ENCODE results near the gene NELL2. TPM values are rescaled to one million over a fixed set of nuclear protein-coding genes. Genes with fewer than 3 reads are reported as not detected.
"Not testable (repeated sequence)": the region's sequence is repeated elsewhere in the genome, so short reads cannot be mapped to it uniquely, and the experiment has no call there.

The NELL2 gene
- 10 to 100 TPM; 10.1 to 10.5 TPM for total RNA-seq

DNA sequence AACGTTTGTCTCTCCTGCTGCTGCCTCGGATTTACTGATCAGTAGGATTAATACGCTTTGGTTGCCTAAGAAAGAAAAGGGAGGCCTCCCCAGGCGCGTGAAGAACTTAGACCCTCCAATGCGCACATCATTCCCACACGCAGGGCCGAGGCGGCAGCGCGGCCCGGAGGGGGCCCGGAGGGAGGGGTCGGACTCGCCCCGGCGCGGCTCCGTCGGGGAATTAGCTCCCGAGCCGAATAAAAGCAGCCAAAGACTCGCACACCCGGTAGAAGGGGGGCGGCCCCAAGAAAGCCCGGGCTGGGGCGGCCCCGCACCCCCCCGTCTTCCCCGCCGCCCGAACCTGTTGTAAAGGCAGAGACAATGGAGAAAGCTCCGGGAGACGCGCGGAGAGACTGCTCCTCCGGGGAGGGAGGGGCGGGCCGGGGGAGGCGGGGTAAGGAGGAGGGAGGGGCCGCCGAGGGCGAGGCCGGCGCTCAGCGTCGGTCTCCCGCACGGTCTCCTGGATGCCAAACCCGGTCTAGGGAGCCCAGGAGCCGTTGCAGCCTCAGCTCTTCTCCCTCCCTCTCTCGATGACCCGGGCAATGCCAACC lies at the start of gene NELL2:
NELL2 (minus strand) TSS at position 362 of the 590 bp plus-strand sequence. CDS start 446 bp downstream, outside the sequence.
- H3K9me3 Mint-ChIP-seq: peaks cover 4% of the 10 kb centered on the region
- peaks cover 21% of the 10 kb centered on the region for H3K27me3 Mint-ChIP-seq
- H3K4me3 Mint-ChIP-seq: peak within 1 kb of the TSS; percentile 82
- POLR2A ChIA-PET: interaction anchor here (1.0 to 1.2 kb wide), 3 partner anchors 15 to 29 kb away, joined by 3 to 6 read pairs (median 3); no protein-coding TSS in a partner anchor
- CTCF ChIA-PET: interaction anchor here (0.9 to 5.6 kb wide), 5 partner anchors 17 to 101 kb away, joined by 3 to 58 read pairs (median 3); no protein-coding TSS in a partner anchor
- peak within 1 kb of the TSS; percentile 9 for H3K27ac Mint-ChIP-seq
- peaks cover 31% of the 10 kb centered on the region for H3K4me1 Mint-ChIP-seq
- no peaks in the 10 kb centered on the region for H3K36me3 Mint-ChIP-seq (ENCODE audit: low read depth)
- peak; percentile 66 for DNase-seq

DNA sequence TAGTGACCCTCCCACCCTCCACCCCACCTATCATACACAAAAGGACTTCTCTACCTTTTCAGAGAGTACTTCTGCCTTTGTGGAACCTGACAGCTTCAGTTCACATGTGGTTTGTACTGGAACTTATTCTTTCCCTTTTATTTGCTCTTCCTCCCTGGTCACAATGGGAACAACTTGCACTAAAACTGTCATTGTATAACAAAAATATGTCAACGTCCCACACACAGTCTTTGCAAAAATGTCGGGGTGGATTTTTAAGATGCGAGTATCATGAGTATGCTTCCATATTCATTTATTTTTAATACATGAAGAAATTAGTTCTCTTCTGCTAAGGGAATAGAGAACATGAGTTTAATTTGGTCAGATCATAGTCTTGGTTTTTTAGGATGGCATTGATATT lies 45.6 kb upstream of the NELL2 start:
- H3K36me3 Mint-ChIP-seq (ENCODE audit: low read depth): no peaks in the 10 kb centered on the region
- no peaks in the 10 kb centered on the region for H3K27me3 Mint-ChIP-seq
- H3K27ac Mint-ChIP-seq: no peak overlapping the region
- POLR2A ChIA-PET: no interaction called here
- no peak for DNase-seq
- H3K4me1 Mint-ChIP-seq: no peaks in the 10 kb centered on the region
- no peak overlapping the region for H3K4me3 Mint-ChIP-seq
- no peaks in the 10 kb centered on the region for H3K9me3 Mint-ChIP-seq
- CTCF ChIA-PET: interaction anchor here (0.8 kb wide), 1 partner anchor 830 kb away, joined by 3 read pairs; no protein-coding TSS in a partner anchor

GRCh38 chr12:44917141-44917540 lies 41.0 kb upstream of the NELL2 start:
- POLR2A ChIA-PET: no interaction called here
- no peaks in the 10 kb centered on the region for H3K27me3 Mint-ChIP-seq
- no peaks in the 10 kb centered on the region for H3K9me3 Mint-ChIP-seq
- H3K27ac Mint-ChIP-seq: no peak overlapping the region
- CTCF ChIA-PET: no interaction called here
- no peak overlapping the region for H3K4me3 Mint-ChIP-seq
- no peaks in the 10 kb centered on the region for H3K4me1 Mint-ChIP-seq
- H3K36me3 Mint-ChIP-seq (ENCODE audit: low read depth): no peaks in the 10 kb centered on the region
- no peak for DNase-seq

DNA sequence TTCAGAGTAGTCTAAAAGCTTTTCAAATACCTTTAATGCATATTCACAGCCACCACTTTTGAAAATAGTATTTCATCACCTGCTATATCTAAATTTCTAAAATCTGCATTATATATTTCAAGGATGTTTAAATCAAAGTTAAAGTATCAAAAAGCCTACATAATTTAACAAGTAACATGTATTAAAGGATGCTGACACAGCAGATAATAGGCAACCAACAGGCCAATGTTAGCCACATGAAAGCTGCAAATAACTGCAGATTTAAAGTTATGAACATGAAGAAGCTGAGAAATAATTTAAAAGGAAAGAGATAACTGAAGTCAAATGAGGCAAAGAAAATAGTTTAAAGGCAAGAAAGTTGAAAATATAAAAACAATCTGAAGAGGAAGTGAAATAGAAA lies 39.8 kb upstream of the NELL2 start:
- Mint-ChIP-seq H3K36me3 (ENCODE audit: low read depth) (no peaks in the 10 kb centered on the region), H3K27me3 (no peaks in the 10 kb centered on the region), H3K4me3 (no peak overlapping the region), H3K27ac (no peak overlapping the region), H3K4me1 (no peaks in the 10 kb centered on the region), H3K9me3 (no peaks in the 10 kb centered on the region)
- no peak for DNase-seq
- POLR2A ChIA-PET: no interaction called here
- CTCF ChIA-PET: no interaction called here

DNA sequence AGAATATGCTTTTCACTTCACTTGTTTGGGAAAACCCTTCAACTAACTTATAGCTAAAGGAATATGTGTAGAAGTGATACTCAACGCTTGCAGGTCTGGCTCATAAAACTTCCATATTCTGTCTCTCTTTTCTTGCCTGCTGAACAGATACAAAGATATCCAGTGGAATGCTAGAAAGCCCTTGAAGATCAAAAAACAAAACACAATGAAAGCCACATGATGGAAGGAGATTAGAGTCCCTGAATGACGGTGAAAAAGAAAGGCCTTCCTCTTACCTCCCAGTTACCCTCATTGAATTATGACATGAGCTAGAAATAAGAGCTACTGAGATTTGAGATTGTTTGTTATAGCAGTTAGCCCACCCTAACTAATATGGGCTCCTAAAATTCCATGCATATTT lies 28.2 kb upstream of the NELL2 start:
- ChIA-PET POLR2A (no interaction called here), CTCF (no interaction called here)

GRCh38 chr12:44898108-44898507 lies 22.0 kb upstream of the NELL2 start:
- H3K9me3 Mint-ChIP-seq; H3K36me3 Mint-ChIP-seq (ENCODE audit: low read depth); DNase-seq; H3K4me1 Mint-ChIP-seq; H3K4me3 Mint-ChIP-seq; CTCF ChIA-PET; POLR2A ChIA-PET; H3K27me3 Mint-ChIP-seq; H3K27ac Mint-ChIP-seq: not testable (repeated sequence)

More for the DNA sequence above, 28.2 kb upstream of the NELL2 start:
- Mint-ChIP-seq H3K4me1 (no peaks in the 10 kb centered on the region), H3K4me3 (no peak overlapping the region), H3K9me3 (no peaks in the 10 kb centered on the region), H3K27ac (no peak overlapping the region), H3K27me3 (no peaks in the 10 kb centered on the region), H3K36me3 (ENCODE audit: low read depth) (no peaks in the 10 kb centered on the region)
- no peak for DNase-seq

DNA sequence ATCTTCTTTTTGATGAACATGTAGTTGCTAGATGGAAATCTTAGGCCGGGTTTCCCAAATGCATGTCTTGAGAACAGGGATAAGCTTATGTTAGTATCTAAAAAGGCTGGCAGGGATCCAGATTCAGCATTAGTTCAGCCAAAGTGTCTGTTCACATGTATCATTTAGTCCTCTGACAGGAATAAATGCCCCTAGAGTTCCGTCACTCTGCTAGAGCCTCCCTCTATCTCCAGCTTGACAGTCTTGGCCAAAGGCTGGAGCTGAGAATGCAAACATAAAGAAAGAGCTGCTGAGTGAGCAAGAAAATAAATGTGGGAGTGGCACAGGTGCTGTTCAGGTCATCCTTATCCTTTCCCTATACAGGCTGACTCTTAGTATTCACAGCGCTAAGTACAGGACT lies 13.8 kb upstream of the NELL2 start:
- no peak overlapping the region for H3K27ac Mint-ChIP-seq
- no peaks in the 10 kb centered on the region for H3K4me1 Mint-ChIP-seq
- ChIA-PET CTCF (no interaction called here), POLR2A (no interaction called here)
- no peaks in the 10 kb centered on the region for H3K27me3 Mint-ChIP-seq
- no peak for DNase-seq
- no peaks in the 10 kb centered on the region for H3K36me3 Mint-ChIP-seq (ENCODE audit: low read depth)
- no peaks in the 10 kb centered on the region for H3K9me3 Mint-ChIP-seq
- no peak overlapping the region for H3K4me3 Mint-ChIP-seq

- H3K4me3 Mint-ChIP-seq: no peak overlapping the region
- H3K9me3 Mint-ChIP-seq: no peaks in the 10 kb centered on the region
- H3K27me3 Mint-ChIP-seq: no peaks in the 10 kb centered on the region
- H3K4me1 Mint-ChIP-seq: no peaks in the 10 kb centered on the region
- H3K36me3 Mint-ChIP-seq (ENCODE audit: low read depth): no peaks in the 10 kb centered on the region
- CTCF ChIA-PET: no interaction called here
- no peak for DNase-seq
- POLR2A ChIA-PET: no interaction called here
- no peak overlapping the region for H3K27ac Mint-ChIP-seq
Observed at GRCh38 chr12:44889162-44889561, 13.0 kb upstream of the NELL2 start.

- POLR2A ChIA-PET: no interaction called here
- H3K27ac Mint-ChIP-seq: no peak overlapping the region
- no peak overlapping the region for H3K4me3 Mint-ChIP-seq
Observed at GRCh38 chr12:44885902-44886301, 9.8 kb upstream of the NELL2 start.

GRCh38 chr12:44881197-44881596 lies 5.1 kb upstream of the NELL2 start:
- H3K9me3 Mint-ChIP-seq: peaks cover 9% of the 10 kb centered on the region
- H3K36me3 Mint-ChIP-seq (ENCODE audit: low read depth): peaks cover 3% of the 10 kb centered on the region
- peaks cover 5% of the 10 kb centered on the region for H3K4me1 Mint-ChIP-seq
- H3K27me3 Mint-ChIP-seq: peaks cover 12% of the 10 kb centered on the region
- no peak for DNase-seq
- H3K4me3 Mint-ChIP-seq: no peak overlapping the region
- CTCF ChIA-PET: no interaction called here
- no peak overlapping the region for H3K27ac Mint-ChIP-seq
- POLR2A ChIA-PET: no interaction called here

More at GRCh38 chr12:44885902-44886301, 9.8 kb upstream of the NELL2 start:
- no peak for DNase-seq
- no peaks in the 10 kb centered on the region for H3K27me3 Mint-ChIP-seq
- CTCF ChIA-PET: interaction anchor here (1.3 kb wide), 1 partner anchor 110 kb away, joined by 3 read pairs; no protein-coding TSS in a partner anchor
- peaks cover 5% of the 10 kb centered on the region for H3K9me3 Mint-ChIP-seq
- H3K36me3 Mint-ChIP-seq (ENCODE audit: low read depth): peaks cover 3% of the 10 kb centered on the region
- no peaks in the 10 kb centered on the region for H3K4me1 Mint-ChIP-seq

GRCh38 chr12:44876544-44877410 lies 662 bp upstream of the NELL2 start:
- Mint-ChIP-seq H3K27me3 (peaks cover 21% of the 10 kb centered on the region), H3K36me3 (ENCODE audit: low read depth) (peaks cover 3% of the 10 kb centered on the region), H3K27ac (no peak overlapping the region), H3K9me3 (peaks cover 9% of the 10 kb centered on the region), H3K4me3 (peak overlapping the region; percentile 75), H3K4me1 (peaks cover 29% of the 10 kb centered on the region)
- DNase-seq: peak; percentile 48
- POLR2A ChIA-PET: interaction anchor here (1.2 kb wide), 1 partner anchor 16 kb away, joined by 3 read pairs; no protein-coding TSS in a partner anchor
- CTCF ChIA-PET: interaction anchor here (0.8 to 5.6 kb wide), 6 partner anchors 17 to 102 kb away, joined by 3 to 58 read pairs (median 4); no protein-coding TSS in a partner anchor

- peak overlapping the region; percentile 82 for H3K4me3 Mint-ChIP-seq
- no peaks in the 10 kb centered on the region for H3K9me3 Mint-ChIP-seq
- peaks cover 19% of the 10 kb centered on the region for H3K27me3 Mint-ChIP-seq
- H3K36me3 Mint-ChIP-seq (ENCODE audit: low read depth): no peaks in the 10 kb centered on the region
- DNase-seq: peak; percentile 19
- ChIA-PET CTCF (interaction anchor here (0.9 to 5.6 kb wide), 5 partner anchors 18 to 101 kb away, joined by 3 to 58 read pairs (median 3); no protein-coding TSS in a partner anchor), POLR2A (interaction anchor here (0.6 to 1.2 kb wide), 4 partner anchors 14 to 29 kb away, joined by 3 to 6 read pairs (median 3); no protein-coding TSS in a partner anchor)
- H3K4me1 Mint-ChIP-seq: peaks cover 34% of the 10 kb centered on the region
- peak overlapping the region; percentile 9 for H3K27ac Mint-ChIP-seq
Observed at GRCh38 chr12:44875417-44875953, 630 bp downstream of the NELL2 start.

- peak; percentile 32 for DNase-seq
- Mint-ChIP-seq H3K4me3 (peak overlapping the region; percentile 82), H3K27ac (peak overlapping the region; percentile 9), H3K4me1 (peaks cover 34% of the 10 kb centered on the region), H3K9me3 (no peaks in the 10 kb centered on the region), H3K36me3 (ENCODE audit: low read depth) (no peaks in the 10 kb centered on the region), H3K27me3 (peaks cover 19% of the 10 kb centered on the region)
- ChIA-PET POLR2A (interaction anchor here (0.6 to 1.1 kb wide), 3 partner anchors 18 to 28 kb away, joined by 3 to 6 read pairs (median 3); no protein-coding TSS in a partner anchor), CTCF (interaction anchor here (0.9 to 5.6 kb wide), 4 partner anchors 23 to 100 kb away, joined by 3 to 58 read pairs (median 8); no protein-coding TSS in a partner anchor)
Observed at GRCh38 chr12:44874981-44875416, 1.1 kb downstream of the NELL2 start.
